NCI-H1048 (cell line): ENCODE measurements around the gene CDKAL1.

Source experiments
- DNase-seq: peaks from one replicate; lab custom pipeline; 2025; lab: John Stamatoyannopoulos, UW

The CDKAL1 gene

DNA sequence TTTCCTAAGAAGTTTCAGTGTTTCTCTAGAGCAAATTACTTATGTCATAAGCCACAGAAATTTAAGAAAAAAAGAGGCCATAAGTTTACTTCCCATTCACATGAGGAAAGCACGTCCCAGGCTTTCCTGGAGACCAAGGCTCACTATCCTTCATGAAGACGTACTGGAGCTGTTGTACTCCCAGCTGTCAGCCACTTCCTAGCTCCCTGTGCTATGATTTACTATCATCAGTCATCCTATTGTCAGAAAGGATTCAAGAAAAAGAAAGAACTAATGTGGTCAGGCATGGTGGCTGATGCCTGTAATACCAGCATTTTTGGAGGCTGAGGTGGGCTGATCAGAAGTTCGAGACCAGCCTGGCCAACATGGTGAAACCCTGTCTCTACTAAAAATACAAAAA is 721.9 kb downstream of the CDKAL1 start:
- no peak for DNase-seq

DNA sequence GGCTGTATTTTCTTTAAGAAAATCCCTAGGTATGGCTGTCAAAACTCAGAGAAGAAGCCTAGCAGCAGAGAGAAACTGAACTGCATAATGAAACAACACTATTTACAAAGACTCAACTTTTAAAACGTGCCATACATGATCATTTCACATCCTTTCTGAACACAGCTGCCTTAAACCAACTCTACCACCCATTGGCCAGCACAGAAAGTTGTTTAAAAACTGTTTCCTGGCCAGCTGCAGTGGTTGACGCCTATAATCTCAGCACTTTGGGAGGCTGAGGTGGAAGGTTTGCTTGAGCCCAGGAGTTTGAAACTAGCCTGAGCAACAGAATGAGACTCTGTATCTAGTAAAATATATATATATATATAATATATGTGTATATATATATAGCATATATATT is 722.9 kb downstream of the CDKAL1 start:
- DNase-seq, result no peak

DNA sequence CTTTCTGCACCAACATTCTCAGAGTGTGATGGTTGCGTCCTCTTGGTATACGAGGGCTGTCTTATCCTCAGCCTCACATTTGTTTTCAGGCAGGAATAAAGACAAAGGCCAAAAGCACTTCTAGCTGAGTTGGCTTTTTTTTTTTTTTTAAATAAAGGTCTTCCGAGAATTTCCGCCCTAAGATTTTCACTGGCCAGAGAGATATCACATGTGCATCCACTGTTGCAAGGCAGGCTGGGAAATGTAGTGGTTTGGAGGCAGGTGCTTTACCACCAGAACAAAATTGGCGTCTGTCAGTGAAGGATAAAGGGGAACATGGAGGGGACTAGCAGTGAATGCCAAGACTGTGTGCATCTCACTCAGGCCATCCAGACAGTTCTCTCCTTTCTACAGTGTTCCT is 724.4 kb downstream of the CDKAL1 start:
- DNase-seq, result no peak

GRCh38 chr6:21259660-21260059 is 725.4 kb downstream of the CDKAL1 start:
- no peak for DNase-seq

GRCh38 chr6:21262504-21262903 is 728.2 kb downstream of the CDKAL1 start:
- no peak for DNase-seq

DNA sequence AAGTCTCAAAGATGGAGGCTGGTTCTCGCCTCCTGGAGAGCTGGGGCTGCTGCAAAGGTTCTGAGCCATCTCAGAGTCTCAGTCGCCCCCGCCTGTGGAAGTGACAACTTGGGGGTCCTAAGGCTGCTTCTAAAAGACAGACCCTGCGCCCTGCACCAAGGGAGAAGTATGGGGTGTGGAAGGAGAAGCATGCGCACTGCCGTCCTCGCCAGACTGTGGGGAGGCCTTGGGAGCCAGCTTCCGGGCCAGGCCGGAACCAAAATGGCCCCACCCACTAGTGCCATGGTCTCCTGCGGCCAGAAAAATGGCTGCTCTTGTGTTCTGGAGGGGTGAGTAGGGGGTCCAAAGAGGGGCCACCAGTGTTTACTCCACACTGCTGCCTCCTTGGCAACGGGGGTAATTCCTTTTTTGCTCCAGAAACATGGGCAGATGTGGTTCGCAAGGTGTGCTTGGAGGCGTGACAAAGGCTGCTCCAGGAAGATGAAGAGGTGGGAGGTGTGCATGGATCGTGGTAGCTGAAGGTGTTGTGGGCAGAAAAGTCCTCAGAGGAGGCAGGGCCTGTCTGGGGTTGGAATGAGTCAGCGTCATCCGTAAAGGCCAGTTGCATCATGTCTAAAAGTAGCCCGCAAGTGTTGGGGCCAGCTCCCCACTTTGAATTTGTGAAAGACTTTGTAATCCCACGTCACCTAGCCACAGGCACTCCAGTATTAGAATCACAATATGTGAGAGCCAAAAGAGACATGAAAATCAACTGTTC is 729.5 kb downstream of the CDKAL1 start:
- no peak for DNase-seq

DNA sequence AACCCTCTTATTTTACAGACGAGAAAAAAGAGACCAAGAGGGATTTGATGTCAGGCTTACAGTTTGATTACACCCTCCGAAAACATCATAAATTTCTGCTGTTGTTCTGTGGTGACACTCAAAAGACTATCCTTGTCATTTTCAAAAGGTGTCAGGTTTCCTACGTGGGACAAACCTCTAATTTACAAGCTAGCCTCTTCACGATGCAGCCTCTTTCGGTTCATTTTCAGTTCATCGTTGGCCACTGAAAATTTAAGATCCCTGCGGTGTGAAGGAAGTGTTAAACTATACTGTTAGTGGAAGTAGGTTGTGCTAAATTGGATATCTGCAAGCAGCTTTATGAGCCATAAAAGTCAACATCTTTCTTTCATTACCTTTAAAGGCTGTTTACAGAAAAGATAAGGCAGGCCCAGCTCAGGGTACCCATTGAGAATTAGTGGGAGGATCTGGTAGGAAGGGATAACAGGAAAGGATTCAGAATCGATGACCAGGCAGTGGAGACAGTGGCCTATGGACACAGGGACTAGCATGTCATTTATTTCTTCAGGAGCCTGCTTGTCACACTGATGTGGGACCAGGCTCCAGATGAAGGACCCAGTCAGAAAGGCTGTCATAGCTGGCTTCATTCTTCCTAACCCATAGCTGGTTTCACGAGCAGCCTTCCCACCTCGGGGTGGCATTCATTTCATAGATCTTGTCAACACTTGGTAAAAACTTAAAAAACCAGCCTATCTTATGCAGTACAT is 730.2 kb downstream of the CDKAL1 start:
- no peak for DNase-seq

DNA sequence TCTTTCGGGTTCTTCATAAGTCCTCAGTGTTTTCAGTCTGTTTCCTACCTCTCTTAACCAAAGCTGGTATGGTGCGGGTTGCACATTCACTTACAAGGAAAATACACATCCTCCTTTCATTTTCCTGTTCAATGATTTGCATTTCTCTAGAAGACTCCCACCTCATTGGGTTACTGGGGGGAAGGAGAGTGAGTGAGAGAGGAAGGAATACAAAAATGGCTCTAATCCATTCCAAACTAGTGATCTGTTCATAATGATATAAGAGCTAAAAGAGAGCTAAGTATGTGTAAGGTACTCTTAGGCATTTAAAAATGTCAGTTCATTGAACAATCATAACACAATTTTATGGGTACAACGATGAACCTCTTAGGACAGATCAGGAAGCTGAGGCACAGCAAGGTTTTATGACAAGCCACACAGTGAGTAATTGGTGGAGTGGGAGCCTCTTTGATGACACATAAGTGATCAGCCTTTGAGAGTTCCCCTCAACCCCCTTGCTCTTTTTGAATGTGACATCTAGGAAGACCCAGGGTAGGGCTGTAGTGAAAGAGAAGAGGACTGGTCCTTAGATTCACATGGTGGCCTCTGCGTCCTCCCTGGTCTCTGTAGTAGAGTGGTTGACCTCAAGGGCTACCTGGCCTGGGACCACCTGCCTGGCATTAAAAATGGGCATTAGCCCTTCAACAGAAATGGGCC is 730.9 kb downstream of the CDKAL1 start:
- no peak for DNase-seq

DNA sequence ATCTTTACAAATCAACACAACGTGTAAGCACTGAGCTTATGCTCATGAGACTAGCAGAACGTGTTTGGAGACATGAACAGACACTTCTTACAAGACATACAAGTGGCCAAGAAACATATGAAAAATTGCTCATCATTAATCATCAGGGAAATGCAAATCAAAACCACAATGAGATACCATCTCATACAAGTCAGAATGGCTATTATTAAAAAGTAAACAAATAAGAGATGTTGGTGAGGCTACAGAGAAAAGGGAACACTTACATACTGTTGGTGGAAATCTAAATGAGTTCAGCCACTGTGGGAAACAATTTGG is 731.4 kb downstream of the CDKAL1 start:
- DNase-seq, result no peak

DNA sequence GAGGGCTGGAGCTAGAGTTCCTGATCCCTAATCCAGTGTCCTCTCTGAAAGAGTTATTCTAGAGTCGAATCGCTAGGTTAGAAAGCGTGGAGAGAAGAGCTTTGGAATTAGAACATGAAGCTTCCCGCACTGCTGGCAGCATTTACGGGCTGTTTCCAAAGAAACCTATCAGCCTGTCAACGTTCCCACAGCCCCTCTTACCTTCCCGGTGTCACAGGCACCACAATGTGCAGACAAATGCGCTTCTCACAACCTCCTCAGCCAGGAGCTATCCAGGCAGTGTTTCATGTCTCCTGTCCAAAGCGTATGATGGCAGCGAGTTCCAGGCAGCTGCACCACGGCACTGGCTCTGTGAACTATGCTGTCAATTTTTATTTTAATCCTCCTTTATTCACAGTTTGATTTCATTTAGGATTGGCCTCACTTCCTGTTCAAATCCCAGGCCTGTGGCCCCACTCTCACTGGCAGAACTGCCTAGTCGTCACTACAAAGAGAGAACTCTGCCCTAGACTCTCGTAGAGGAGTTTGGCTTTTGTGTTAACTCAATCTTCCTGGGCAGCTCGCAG is 736.5 kb downstream of the CDKAL1 start:
- DNase-seq, result no peak

DNA sequence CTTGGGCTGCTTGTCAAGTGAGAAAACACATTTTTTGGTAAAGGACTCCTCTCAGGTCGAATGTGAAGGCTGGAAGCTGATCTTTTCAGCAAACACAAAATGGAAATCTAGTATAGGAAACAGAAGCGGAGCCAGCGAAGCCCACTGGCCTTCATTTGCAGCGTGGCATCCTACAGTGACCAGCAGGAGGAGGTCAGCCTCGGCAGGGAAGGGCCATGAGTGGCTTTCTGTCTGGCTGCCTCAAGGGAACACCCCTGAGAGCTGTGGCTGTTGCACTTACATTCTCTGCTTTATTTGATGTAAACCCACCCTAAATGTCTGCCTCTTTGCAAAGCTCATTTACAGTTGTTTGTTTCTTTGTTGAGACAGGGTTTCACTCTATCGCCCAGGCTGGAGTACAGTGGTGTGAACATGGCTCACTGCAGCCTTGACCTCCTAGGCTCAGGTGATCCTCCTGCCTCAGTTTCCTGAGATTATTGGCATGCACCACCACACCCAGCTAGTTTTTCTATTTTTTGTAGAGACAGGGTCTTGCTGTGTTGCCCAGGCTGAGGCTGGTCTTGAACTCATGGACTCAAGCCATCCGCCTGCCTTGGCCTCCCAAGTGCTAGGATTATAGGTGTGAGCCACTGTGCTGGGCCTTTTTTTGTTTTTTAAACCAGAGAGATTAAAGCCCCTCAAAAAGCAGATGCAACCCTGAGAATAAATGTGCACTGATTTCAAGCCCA is 737.3 kb downstream of the CDKAL1 start:
- DNase-seq, result no peak

GRCh38 chr6:21273451-21273850 is 739.2 kb downstream of the CDKAL1 start:
- DNase-seq, result no peak

GRCh38 chr6:21274851-21275250 is 740.6 kb downstream of the CDKAL1 start:
- no peak for DNase-seq

GRCh38 chr6:21277601-21278374 is 743.5 kb downstream of the CDKAL1 start:
- no peak for DNase-seq

DNA sequence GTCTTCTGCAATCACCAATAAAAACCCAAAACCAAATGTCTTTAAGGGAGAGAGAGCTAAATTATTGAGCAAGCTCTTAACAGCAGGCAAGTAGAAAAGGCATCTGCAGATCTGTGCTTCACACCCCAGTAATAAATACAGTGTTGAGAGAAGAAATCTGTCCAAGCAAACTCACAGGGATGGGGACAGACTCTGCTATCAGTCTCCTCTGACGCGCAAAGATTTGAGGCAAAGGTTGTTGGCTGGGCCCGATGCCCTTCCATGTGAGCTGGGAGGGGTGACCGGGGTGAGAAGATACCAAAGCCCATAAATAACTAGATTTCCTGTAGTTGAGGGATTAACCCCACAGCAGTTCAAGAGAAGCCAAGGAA is 744.1 kb downstream of the CDKAL1 start:
- no peak for DNase-seq

DNA sequence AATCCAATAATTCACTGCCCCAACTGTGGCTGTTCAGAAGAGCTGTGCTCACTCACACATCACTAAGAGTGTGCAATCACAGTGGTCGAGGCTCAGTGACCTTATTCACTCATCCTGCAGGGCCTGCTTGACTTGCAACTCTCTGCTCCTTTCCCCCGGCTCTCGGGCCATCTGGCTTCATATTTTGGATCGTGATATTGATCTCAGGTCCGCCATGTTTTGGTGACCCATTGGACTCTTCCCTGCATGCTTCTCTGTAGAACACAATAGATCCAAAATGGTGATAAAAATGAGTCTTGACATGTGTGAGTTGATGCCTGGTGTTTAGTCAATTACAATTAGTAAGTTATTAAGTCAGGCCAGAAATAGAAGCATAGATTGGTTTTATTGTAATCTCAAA is 745.4 kb downstream of the CDKAL1 start:
- DNase-seq, result no peak

DNA sequence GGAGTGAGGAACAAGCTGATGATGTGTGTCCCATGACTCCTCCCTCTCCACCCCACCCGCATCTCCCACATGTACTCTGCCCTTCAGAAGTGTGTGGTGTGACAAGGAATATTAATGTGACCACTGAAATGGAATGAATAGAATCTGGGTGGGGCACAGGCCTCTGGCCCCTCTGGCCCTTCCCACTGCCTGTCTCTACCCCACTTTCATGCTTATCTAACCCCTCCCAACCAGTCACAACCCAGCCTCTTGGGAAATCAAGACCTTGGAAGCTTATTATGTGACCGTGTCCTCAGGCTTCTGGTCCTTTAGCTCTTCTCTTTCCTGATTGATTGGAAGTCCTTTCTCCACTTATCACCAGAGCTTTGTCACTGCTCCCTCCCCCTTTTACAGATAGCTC is 747.1 kb downstream of the CDKAL1 start:
- DNase-seq, result no peak
